PC-3 (cell line): ENCODE data around the gene MRPL2. TPM values are rescaled to one million over a fixed set of nuclear protein-coding genes. Genes with fewer than 3 reads are reported as not detected.
A peak's percentile ranks its signal among the peaks of the same experiment; 100 is the strongest.

Experiments used
- ATAC-seq: fragments of 200-7000 bp; cut with Tn5 transposase; 2 replicates; pipeline ENCODE4 v1.9.1; 2020; ENCODE audit warnings: mild to moderate bottlenecking, moderate library complexity
- BruUV-seq: library from RNA; stranded (reverse); fragments of 400-500 nt; replicated peaks from 2 replicates; lab custom pipeline; 2021; lab: Mats Ljungman, UMichigan
- CTCF ChIA-PET: fragments of 300-600 bp; sonication (Branson Sonifier 250); formaldehyde crosslinking; loops from one replicate; lab custom pipeline; 2022; ENCODE audit warnings: antibody characterized with exemption; lab: Charles Lee
- POLR2A ChIA-PET: fragments of 300-600 bp; sonication (Branson Sonifier 250); formaldehyde crosslinking; loops from one replicate; lab custom pipeline; 2022; ENCODE audit warnings: antibody characterized with exemption; ENCODE audit not compliant: unreplicated experiment; lab: Charles Lee
- DNase-seq: peaks from one replicate; pipeline ENCODE4 v3.0.0-alpha.2; 2015
- H2AFZ ChIP-seq: fragments of 300-600 bp; sonication (generic); 2 replicates; pipeline ENCODE4 v1.6.0; 2016; ENCODE audit warnings: antibody characterized with exemption, low read length
- H3F3A ChIP-seq: fragments of 300-600 bp; sonication (generic); one replicate; pipeline ENCODE4 v1.6.0; 2017; ENCODE audit warnings: antibody characterized with exemption, low read length, control low read depth, mild to moderate bottlenecking; ENCODE audit not compliant: unreplicated experiment
- H3K27ac ChIP-seq: fragments of 300-600 bp; sonication (generic); 2 replicates; pipeline ENCODE4 v1.5.1; 2016; ENCODE audit warnings: mild to moderate bottlenecking, low read length
- H3K27me3 ChIP-seq: fragments of 300-600 bp; sonication (generic); 2 replicates; pipeline ENCODE4 v1.6.1; 2016; ENCODE audit warnings: low read length, mixed read lengths
- H3K36me3 ChIP-seq: fragments of 300-600 bp; sonication (generic); 2 replicates; pipeline ENCODE4 v1.6.1; 2016; ENCODE audit warnings: low read depth, mixed run types, low read length, mixed read lengths
- H3K4me1 ChIP-seq: fragments of 300-600 bp; sonication (generic); 2 replicates; pipeline ENCODE4 v1.5.1; 2016; ENCODE audit warnings: low read length; ENCODE audit not compliant: insufficient read depth
- H3K4me2 ChIP-seq: fragments of 300-600 bp; sonication (generic); 2 replicates; pipeline ENCODE4 v1.6.0; 2016; ENCODE audit warnings: low read length
- H3K4me3 ChIP-seq: fragments of 300-600 bp; sonication (generic); 2 replicates; pipeline ENCODE4 v1.5.1; 2016; ENCODE audit warnings: mild to moderate bottlenecking, low read length, mixed read lengths
- H3K79me2 ChIP-seq: fragments of 300-600 bp; sonication (generic); 2 replicates; pipeline ENCODE4 v1.6.1; 2017; ENCODE audit warnings: low read length, mixed read lengths
- H3K9ac ChIP-seq: fragments of 300-600 bp; sonication (generic); 2 replicates; pipeline ENCODE4 v1.6.0; 2016; ENCODE audit warnings: mild to moderate bottlenecking, low read length
- H3K9me2 ChIP-seq: fragments of 300-600 bp; sonication (generic); replicated peaks from 2 replicates; pipeline ENCODE4 v1.6.1; 2016; ENCODE audit warnings: mixed run types, low read length, mixed read lengths
- H3K9me3 ChIP-seq: fragments of 300-600 bp; sonication (generic); 2 replicates; pipeline ENCODE4 v1.6.1; 2016; ENCODE audit warnings: low read length, mixed read lengths
- H4K20me1 ChIP-seq: fragments of 300-600 bp; sonication (generic); 2 replicates; pipeline ENCODE4 v1.6.1; 2016; ENCODE audit warnings: low read length, mixed read lengths
- CTCF ChIP-seq: fragments of 300-600 bp; sonication (generic); conservative IDR thresholded peaks from 2 replicates; pipeline ENCODE4 v1.5.1; 2017; ENCODE audit warnings: antibody characterized with exemption, low read depth, mild to moderate bottlenecking, low read length
- EZH2 ChIP-seq: fragments of 300-600 bp; sonication (generic); IDR thresholded peaks from one replicate; pipeline ENCODE4 v1.6.1; 2017; ENCODE audit warnings: antibody characterized with exemption, mild to moderate bottlenecking, low read length; ENCODE audit not compliant: unreplicated experiment
- EZH2phosphoT487 ChIP-seq: fragments of 300-600 bp; sonication (generic); IDR thresholded peaks from 2 replicates; pipeline ENCODE4 v1.6.1; 2018; ENCODE audit warnings: mild to moderate bottlenecking, antibody characterized with exemption, low read length, borderline replicate concordance
- intact Hi-C: fragments of 100-400 bp; cut with micrococcal nuclease; formaldehyde crosslinking; loops from 2 replicates; pipeline ENCODE4 v1.9.0; 2023
- total RNA-seq: library from RNA; depleted of rRNA; stranded (reverse); fragments of >200 nt; gene quantifications from 2 replicates; pipeline ENCODE4 v1.2.3, GENCODE V29; 2014

The MRPL2 gene
- total RNA-seq, 1 experiment from 2014 or later: 59.8 TPM

- peaks cover 16% of the 10 kb centered on the region; the same call in 1 of the 2 replicates for H3K36me3 ChIP-seq
- H3K27me3 ChIP-seq: no peaks in the 10 kb centered on the region
- H3K4me1 ChIP-seq: peaks cover 23% of the 10 kb centered on the region
- H4K20me1 ChIP-seq: peaks cover 6% of the 10 kb centered on the region; the same call in 1 of the 2 replicates
- DNase-seq (peak; percentile 53), ATAC-seq (peak; percentile 55)
- ChIA-PET CTCF (interaction anchor here (0.5 kb wide), 1 partner anchor 64 kb away, joined by 4 read pairs; no protein-coding TSS in a partner anchor), POLR2A (interaction anchor here (0.7 kb wide), 1 partner anchor 653 kb away, joined by 3 read pairs; no protein-coding TSS in a partner anchor)
- BruUV-seq: no TSS peak
- H3K27ac ChIP-seq: peak overlapping the region; percentile 46
- H3F3A ChIP-seq: no peaks in the 10 kb centered on the region
- H3K9me3 ChIP-seq: no peaks in the 10 kb centered on the region
- TF ChIP-seq EZH2 (no peak), CTCF (no peak), EZH2phosphoT487 (no peak)
- H3K9ac ChIP-seq: peak overlapping the region; percentile 93
- H3K4me3 ChIP-seq: peak overlapping the region; percentile 91
- H2AFZ ChIP-seq: peak overlapping the region; percentile 98
- intact Hi-C loops: no loop called here
- no peaks in the 10 kb centered on the region for H3K9me2 ChIP-seq
- H3K79me2 ChIP-seq: peaks cover 29% of the 10 kb centered on the region
- H3K4me2 ChIP-seq: peak overlapping the region; percentile 99
Observed at GRCh38 chr6:43060034-43060754, 960 bp upstream of the MRPL2 start.

GRCh38 chr6:43058531-43058930, 703 bp downstream of the MRPL2 start:
- ChIA-PET POLR2A (no interaction called here), CTCF (no interaction called here)
- Histone ChIP-seq H3F3A (no peaks in the 10 kb centered on the region), H3K4me2 (peak overlapping the region; percentile 93), H3K4me1 (peaks cover 28% of the 10 kb centered on the region), H3K9me3 (no peaks in the 10 kb centered on the region), H3K9ac (peak overlapping the region; percentile 93), H3K79me2 (peaks cover 29% of the 10 kb centered on the region), H3K36me3 (peaks cover 16% of the 10 kb centered on the region; the same call in 1 of the 2 replicates), H3K9me2 (no peaks in the 10 kb centered on the region), H4K20me1 (peaks cover 6% of the 10 kb centered on the region; the same call in 1 of the 2 replicates), H3K4me3 (peak overlapping the region; percentile 91), H2AFZ (no peak overlapping the region), H3K27me3 (no peaks in the 10 kb centered on the region), H3K27ac (peak overlapping the region; percentile 14; the same call in 1 of the 2 replicates)
- BruUV-seq: no TSS peak
- ATAC-seq (no peak), DNase-seq (peak; percentile 33)
- intact Hi-C loops: no loop called here
- TF ChIP-seq CTCF (no peak), EZH2phosphoT487 (no peak), EZH2 (no peak)

- H3K4me1 ChIP-seq: peaks cover 34% of the 10 kb centered on the region
- H4K20me1 ChIP-seq: peaks cover 6% of the 10 kb centered on the region; the same call in 1 of the 2 replicates
- peaks cover 16% of the 10 kb centered on the region; the same call in 1 of the 2 replicates for H3K36me3 ChIP-seq
- H3K4me3 ChIP-seq: no peak overlapping the region
- no peak overlapping the region for H3K9ac ChIP-seq
- no peak overlapping the region for H3K27ac ChIP-seq
- H3K79me2 ChIP-seq: peaks cover 44% of the 10 kb centered on the region
- no peaks in the 10 kb centered on the region for H3F3A ChIP-seq
- H3K27me3 ChIP-seq: no peaks in the 10 kb centered on the region
- no peaks in the 10 kb centered on the region for H3K9me3 ChIP-seq
- TF ChIP-seq EZH2phosphoT487 (no peak), EZH2 (no peak), CTCF (no peak)
- no peaks in the 10 kb centered on the region for H3K9me2 ChIP-seq
- ATAC-seq: no peak
- POLR2A ChIA-PET: no interaction called here
- CTCF ChIA-PET: no interaction called here
- intact Hi-C loops: no loop called here
- no peak for DNase-seq
- no peak overlapping the region for H2AFZ ChIP-seq
- BruUV-seq: no TSS peak
- no peak overlapping the region for H3K4me2 ChIP-seq
Observed at GRCh38 chr6:43055966-43056365, 3.3 kb downstream of the MRPL2 start.
